NCI-H2227 (cell line): ENCODE results near the gene CERS6.
A peak's percentile ranks its signal among the peaks of the same experiment; 100 is the strongest.

Experiments used
- DNase-seq: peaks from one replicate; lab custom pipeline; 2025; ENCODE audit not compliant: unreplicated experiment; lab: John Stamatoyannopoulos, UW

The CERS6 gene

GRCh38 chr2:168565512-168565911 is 109.4 kb downstream of the CERS6 start:
- no peak for DNase-seq

- no peak for DNase-seq
Observed at GRCh38 chr2:168566974-168567665, 111.0 kb downstream of the CERS6 start.

GRCh38 chr2:168567836-168568235 is 111.8 kb downstream of the CERS6 start:
- no peak for DNase-seq

GRCh38 chr2:168568476-168569267 is 112.6 kb downstream of the CERS6 start:
- no peak for DNase-seq

- no peak for DNase-seq
Observed at GRCh38 chr2:168571061-168571460, 115.0 kb downstream of the CERS6 start.

- no peak for DNase-seq
Observed at GRCh38 chr2:168573128-168573903, 117.2 kb downstream of the CERS6 start.

- DNase-seq = no peak
Observed at GRCh38 chr2:168574856-168575630, 119.0 kb downstream of the CERS6 start.

GRCh38 chr2:168577885-168578284 is 121.8 kb downstream of the CERS6 start:
- DNase-seq = no peak

GRCh38 chr2:168583064-168583709 is 127.1 kb downstream of the CERS6 start:
- peak; percentile 57 for DNase-seq

- no peak for DNase-seq
Observed at GRCh38 chr2:168583710-168584521, 127.8 kb downstream of the CERS6 start.

- no peak for DNase-seq
Observed at GRCh38 chr2:168584911-168585310, 128.8 kb downstream of the CERS6 start.

- DNase-seq = no peak
Observed at GRCh38 chr2:168585700-168586099, 129.6 kb downstream of the CERS6 start.

GRCh38 chr2:168587307-168587706 is 131.2 kb downstream of the CERS6 start:
- no peak for DNase-seq

GRCh38 chr2:168589236-168590211 is 133.5 kb downstream of the CERS6 start:
- no peak for DNase-seq

GRCh38 chr2:168592181-168592831 is 136.2 kb downstream of the CERS6 start:
- peak; percentile 31 for DNase-seq

GRCh38 chr2:168593713-168594112 is 137.6 kb downstream of the CERS6 start:
- no peak for DNase-seq

GRCh38 chr2:168594778-168595177 is 138.7 kb downstream of the CERS6 start:
- DNase-seq = no peak
